BE2C (cell line): Measurements from ENCODE around the gene MCHR1.

Experiments
- DNase-seq: peaks from one replicate; pipeline ENCODE4 v3.0.0-alpha.2; 2020
- H3K27me3 ChIP-seq: fragments of 250-450 bp; sonication (Bioruptor Pico); 2 replicates; pipeline ENCODE4 v1.5.1; 2020; ENCODE audit warnings: mild to moderate bottlenecking
- H3K36me3 ChIP-seq: fragments of 250-450 bp; sonication (Bioruptor Pico); 2 replicates; pipeline ENCODE4 v1.5.1; 2020; ENCODE audit warnings: mild to moderate bottlenecking
- H3K4me1 ChIP-seq: fragments of 250-450 bp; sonication (Bioruptor Pico); 2 replicates; pipeline ENCODE4 v1.5.1; 2020
- H3K4me3 ChIP-seq: 2 replicates; pipeline ENCODE4 v1.5.1; 2011; ENCODE audit warnings: low read depth, low read length
- H3K9me3 ChIP-seq: fragments of 250-450 bp; sonication (Bioruptor Pico); 2 replicates; pipeline ENCODE4 v1.5.1; 2020
- TF ChIP-seq, protein P1 (sequence below): IDR thresholded peaks from 2 replicates; pipeline ENCODE4 v1.5.1; 2012; ENCODE audit warnings: mild to moderate bottlenecking, low read depth, low read length

Gene MCHR1

DNA sequence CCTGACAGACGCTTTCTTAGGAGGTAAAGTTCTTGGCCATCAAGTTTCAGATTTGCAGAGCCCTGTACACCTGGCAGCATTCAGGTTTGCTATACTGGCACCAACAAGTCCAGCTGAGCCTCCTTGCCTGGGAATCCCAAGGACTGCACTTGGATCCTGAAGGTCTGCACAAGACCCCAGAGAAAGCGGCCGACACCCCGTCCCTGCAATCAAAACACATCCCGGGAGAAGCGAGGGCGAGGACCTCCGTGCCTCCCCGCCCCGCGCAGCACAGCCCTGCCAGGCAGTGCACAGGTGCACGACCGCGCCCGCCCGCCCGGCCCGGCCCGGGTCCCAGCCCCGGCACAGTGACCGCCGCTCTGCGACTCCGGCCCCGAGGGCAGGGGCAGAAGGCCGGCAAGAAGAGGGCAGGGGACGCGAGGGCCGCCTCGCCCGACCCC, 43.3 kb upstream of the MCHR1 start:
- Histone ChIP-seq H3K27me3 (no peaks in the 10 kb centered on the region), H3K36me3 (no peaks in the 10 kb centered on the region), H3K9me3 (no peaks in the 10 kb centered on the region), H3K4me1 (no peaks in the 10 kb centered on the region), H3K4me3 (peak overlapping the region; percentile 69)
- DNase-seq: no peak
- TF ChIP-seq, protein P1, sequence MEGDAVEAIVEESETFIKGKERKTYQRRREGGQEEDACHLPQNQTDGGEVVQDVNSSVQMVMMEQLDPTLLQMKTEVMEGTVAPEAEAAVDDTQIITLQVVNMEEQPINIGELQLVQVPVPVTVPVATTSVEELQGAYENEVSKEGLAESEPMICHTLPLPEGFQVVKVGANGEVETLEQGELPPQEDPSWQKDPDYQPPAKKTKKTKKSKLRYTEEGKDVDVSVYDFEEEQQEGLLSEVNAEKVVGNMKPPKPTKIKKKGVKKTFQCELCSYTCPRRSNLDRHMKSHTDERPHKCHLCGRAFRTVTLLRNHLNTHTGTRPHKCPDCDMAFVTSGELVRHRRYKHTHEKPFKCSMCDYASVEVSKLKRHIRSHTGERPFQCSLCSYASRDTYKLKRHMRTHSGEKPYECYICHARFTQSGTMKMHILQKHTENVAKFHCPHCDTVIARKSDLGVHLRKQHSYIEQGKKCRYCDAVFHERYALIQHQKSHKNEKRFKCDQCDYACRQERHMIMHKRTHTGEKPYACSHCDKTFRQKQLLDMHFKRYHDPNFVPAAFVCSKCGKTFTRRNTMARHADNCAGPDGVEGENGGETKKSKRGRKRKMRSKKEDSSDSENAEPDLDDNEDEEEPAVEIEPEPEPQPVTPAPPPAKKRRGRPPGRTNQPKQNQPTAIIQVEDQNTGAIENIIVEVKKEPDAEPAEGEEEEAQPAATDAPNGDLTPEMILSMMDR: no peak

DNA sequence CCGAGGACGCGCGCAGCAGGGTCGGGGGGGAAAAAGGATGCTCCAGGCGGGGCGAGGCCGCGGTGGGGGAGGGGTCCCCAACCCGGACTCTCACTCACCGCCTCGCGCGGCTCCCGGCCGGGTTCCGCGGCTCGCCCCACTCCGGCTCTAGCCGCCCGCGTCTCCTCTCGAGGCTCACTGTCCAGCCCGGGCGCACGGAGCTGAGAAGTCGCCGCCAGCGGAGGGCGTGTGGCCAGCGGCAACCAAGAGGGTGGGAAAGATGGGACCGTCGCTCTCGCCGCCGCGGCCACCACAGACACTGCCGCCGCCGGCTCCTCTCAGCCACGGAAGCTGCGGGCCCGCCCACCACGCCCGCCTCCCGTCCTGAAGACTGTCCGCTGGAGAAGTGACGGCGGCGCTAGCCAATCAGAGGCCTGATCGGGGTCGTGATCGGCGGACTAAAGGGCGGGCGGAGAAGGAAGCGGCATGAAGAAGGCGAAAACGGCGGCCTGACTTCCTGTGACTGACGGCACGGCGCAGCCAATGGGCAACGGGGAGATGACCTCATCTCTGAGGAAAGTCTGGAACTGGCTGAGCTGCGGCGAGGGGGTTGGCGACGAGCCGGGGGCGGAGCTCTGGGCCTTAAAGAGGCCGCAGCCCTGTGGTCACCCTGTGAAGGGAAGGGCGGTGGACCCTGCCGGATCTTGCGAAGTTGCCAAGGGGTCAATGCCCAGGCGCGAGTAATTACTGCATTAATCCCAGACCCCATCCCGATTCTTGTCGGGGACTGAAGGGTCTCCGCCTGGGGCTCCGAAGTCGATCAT, 42.7 kb upstream of the MCHR1 start, which contains the start of gene MRTFA:
Gene MRTFA (minus strand): TSS at position 340 of the 803 bp plus-strand sequence.
- DNase-seq: peak; percentile 100
- Histone ChIP-seq H3K27me3 (no peaks in the 10 kb centered on the region), H3K9me3 (no peaks in the 10 kb centered on the region), H3K4me1 (no peaks in the 10 kb centered on the region), H3K4me3 (peak within 1 kb of the TSS; percentile 69), H3K36me3 (no peaks in the 10 kb centered on the region)
- TF ChIP-seq, protein P1: no peak

DNA sequence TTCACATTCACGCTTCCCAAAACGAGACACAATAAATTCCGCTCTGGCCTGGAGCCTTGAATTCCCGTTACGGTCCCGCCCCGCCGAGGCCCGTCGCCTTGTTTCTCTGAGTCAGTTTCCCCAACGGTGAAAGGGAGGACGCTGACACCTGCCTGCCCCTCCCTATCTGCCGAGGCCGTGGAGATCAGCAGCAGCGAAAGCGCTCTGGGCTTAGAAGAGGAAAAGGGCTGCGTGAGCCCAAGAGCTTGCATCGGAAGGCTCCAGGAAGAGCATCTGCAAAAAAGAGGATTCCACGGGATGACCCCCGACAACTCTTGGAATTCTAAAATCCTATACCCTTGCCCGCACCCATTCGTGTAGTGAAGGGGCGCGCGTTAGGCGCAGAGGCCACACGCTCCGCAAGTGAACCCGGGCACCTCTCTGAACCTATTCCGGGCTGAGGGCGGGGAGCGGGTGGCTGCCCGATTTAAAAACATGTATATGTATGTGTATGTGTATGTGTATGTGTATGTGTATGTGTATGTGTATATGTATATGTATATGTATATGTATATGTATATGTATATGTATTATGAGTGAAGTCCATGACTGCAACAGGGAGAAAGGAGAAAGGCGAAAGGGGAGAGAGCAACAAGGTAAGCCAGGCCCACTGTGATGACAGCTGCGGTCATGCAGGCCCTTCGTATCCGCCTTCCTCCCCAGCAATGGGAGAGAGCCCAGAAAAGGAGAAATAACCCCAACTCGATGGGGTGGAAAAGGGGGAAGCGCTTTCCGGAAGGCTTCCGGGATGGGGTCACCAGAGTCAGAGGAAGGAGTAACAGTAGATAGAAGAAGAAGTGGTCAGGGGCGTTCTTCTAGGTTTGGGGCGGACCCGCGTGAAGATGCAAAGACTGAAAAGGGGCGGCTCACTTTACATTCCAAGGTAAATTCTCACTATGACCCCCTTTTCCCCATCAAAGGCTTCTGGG, 41.8 kb upstream of the MCHR1 start:
- H3K4me1 ChIP-seq: no peaks in the 10 kb centered on the region
- no peak for DNase-seq
- no peaks in the 10 kb centered on the region for H3K36me3 ChIP-seq
- H3K9me3 ChIP-seq: no peaks in the 10 kb centered on the region
- TF ChIP-seq, protein P1: no peak
- peak overlapping the region; percentile 67 for H3K4me3 ChIP-seq
- no peaks in the 10 kb centered on the region for H3K27me3 ChIP-seq

DNA sequence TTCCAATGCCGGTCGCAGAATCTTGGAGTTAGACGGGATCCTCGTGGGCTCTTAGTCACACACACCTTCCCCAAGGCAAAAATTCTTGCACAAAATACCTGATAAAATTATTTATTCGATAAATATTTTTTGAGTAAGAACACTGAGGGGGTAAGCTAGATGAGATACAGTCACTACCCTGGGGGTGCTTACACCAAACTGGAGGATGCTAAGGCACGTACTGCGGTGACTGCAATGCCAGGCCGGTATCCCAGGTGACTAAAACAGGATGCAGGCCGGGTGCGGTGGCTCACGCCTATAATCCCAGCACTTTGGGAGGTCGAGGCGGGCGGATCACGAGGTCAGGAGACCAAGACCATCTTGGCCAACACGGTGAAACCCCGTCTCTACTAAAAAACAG, 41.0 kb upstream of the MCHR1 start:
- no peak for DNase-seq
- Histone ChIP-seq H3K4me3 (no peak overlapping the region), H3K36me3 (no peaks in the 10 kb centered on the region), H3K9me3 (no peaks in the 10 kb centered on the region), H3K4me1 (no peaks in the 10 kb centered on the region), H3K27me3 (no peaks in the 10 kb centered on the region)
- TF ChIP-seq, protein P1: no peak

DNA sequence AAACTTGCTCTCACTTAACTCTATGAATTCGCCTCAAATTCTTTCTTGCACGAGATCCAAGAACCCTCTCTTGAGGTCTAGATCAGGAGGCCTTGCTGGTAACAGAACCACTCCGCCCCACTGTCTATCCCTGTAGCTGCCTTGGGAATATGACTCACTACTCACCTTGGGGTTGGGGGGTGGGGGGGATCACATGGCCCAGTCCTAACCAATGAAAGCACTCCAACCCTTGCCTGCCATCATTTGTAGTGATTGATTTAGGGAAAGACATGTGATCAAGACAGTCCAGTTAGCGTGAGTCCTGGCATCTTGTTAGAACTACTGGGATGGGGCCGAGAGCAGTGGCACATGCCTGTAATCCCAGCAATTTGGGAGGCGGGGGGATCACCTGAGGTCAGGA, 38.0 kb upstream of the MCHR1 start:
- DNase-seq: no peak
- TF ChIP-seq, protein P1: no peak

More for the DNA sequence above, 38.0 kb upstream of the MCHR1 start:
- no peaks in the 10 kb centered on the region for H3K9me3 ChIP-seq
- no peaks in the 10 kb centered on the region for H3K36me3 ChIP-seq
- no peaks in the 10 kb centered on the region; the same call in 1 of the 2 replicates for H3K4me1 ChIP-seq
- H3K4me3 ChIP-seq: no peak overlapping the region
- no peaks in the 10 kb centered on the region for H3K27me3 ChIP-seq
